Pancreas (tissue), 10 donors: Measurements from ENCODE around the gene EPYC. TPM values are rescaled to one million over a fixed set of nuclear protein-coding genes. Genes with fewer than 3 reads are reported as not detected.

ENCODE experiments used
- ATAC-seq, 4 donors: fragments of 200-7000 bp; cut with Tn5 transposase; one replicate each; pipeline versions ENCODE4 v1.8.0 to v1.9.1; 2020; ENCODE audit warnings: mild to moderate bottlenecking in 4 of 4, moderate library complexity in 4 of 4
- DNase-seq, 6 donors: peaks; one replicate each; pipeline ENCODE4 v3.0.0-alpha.2; 2020
- FAIRE-seq: peaks from 2 replicates; lab custom pipeline; 2012; peaks lifted over from hg19 to GRCh38; lab: Jason Lieb, UNC
- H3K27ac ChIP-seq, 4 donors: fragments of 200-600 bp; sonication (generic); 1 replicate in 3 of 4; 2 replicates in 1 of 4; pipeline versions ENCODE4 v1.5.0 to v1.8.0; 2020
- H3K27me3 ChIP-seq, 4 donors: fragments of 200-600 bp; one replicate each; pipeline ENCODE4 v1.8.0; 2021
- H3K36me3 ChIP-seq, 3 donors: fragments of 200-600 bp; sonication (generic) in 1 of 3; one replicate each; pipeline versions ENCODE4 v1.5.0 to v1.8.0; 2020 to 2021
- H3K4me1 ChIP-seq, 3 donors: fragments of 200-600 bp; one replicate each; pipeline ENCODE4 v1.8.0; 2021
- H3K4me3 ChIP-seq, 4 donors: fragments of 200-600 bp; sonication (generic) in 2 of 4; one replicate each; pipeline versions ENCODE4 v1.5.0 to v1.8.0; 2020 to 2021
- H3K9me3 ChIP-seq, 4 donors: fragments of 200-600 bp; one replicate each; pipeline ENCODE4 v1.8.0; 2021
- WGBS, 2 donors: extraction: QIAGEN DNeasy Blood & Tissue Kit; methylation state at CpG; one replicate each; pipeline ENCODE4 v1.1.7; 2013; 5-methylcytosine and 5-hydroxymethylcytosine counted together
- intact Hi-C, 3 donors: fragments of 100-400 bp; cut with DNase I; formaldehyde crosslinking; loops; one replicate each; pipeline versions ENCODE4 v1.11.1 to v1.14.2; 2022
- polyA plus RNA-seq, 2 donors: library from polyadenylated mRNA; stranded (reverse); fragments of 200-250 nt; gene quantifications; one replicate each; pipeline ENCODE4 v1.2.3, GENCODE V29; 2013
- total RNA-seq, 6 donors: library from RNA; stranded (reverse); fragmentation: NEBNext Ultra II Directional in 4 of 6; extraction: Animal tissue kit (Norgen Biotek cat#: 25700) in 4 of 6; gene quantifications; one replicate each; pipeline versions ENCODE4 v1.2.1 to v1.2.4, GENCODE V29; 2021 to 2023
- TF ChIP-seq, protein P1 (sequence below), 4 donors: fragments of 200-600 bp; sonication (generic) in 3 of 4; IDR thresholded peaks; one replicate each; pipeline versions ENCODE4 v1.5.0 to v1.8.0; 2021; ENCODE audit warnings: antibody characterized with exemption in 4 of 4
- donor health status: healthy with polysubstance abuse.
- donor health status: DM: no; HTN: no; CAD: no; lungs with moderate emphysema.
- donor health status: DM: no; HTN: no; CAD: no.
- donor health status: control.
- donor health status: control.
- donor health status: Bipolar disorder and iron deficiency.
- donor health status: DM: yes; HTN: yes; CAD: no.
- donor health status: DM: no; HTN: no; CAD: no.
- donor health status: DM: no; HTN: no; CAD: no.
- donor health status: DM: yes; HTN: yes; CAD: no.

Gene EPYC
- total and polyA plus RNA-seq, 8 donors, result 0.12 TPM; not detected in 7

DNA sequence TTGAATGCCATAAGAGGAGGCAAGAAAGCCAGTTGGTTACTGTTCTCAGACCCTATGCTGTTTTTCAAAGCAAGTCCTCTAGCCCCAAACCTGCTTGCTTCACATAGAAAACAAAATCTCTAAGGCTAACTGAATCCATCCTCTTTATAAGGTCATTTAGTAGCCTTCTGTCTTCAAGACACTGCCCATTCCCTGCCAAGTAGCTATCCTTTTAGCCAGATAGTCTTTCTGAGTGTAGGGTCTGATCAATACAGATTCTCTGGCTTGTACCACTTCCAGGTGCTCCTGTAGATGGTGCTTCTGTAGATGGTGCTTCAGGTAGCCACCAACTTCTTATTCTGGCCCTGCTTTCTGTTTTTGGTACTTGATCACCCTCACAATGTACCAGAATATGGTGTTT, 33.9 kb downstream of the EPYC start:
- no peaks in the 10 kb centered on the region for H3K9me3 ChIP-seq
- H3K4me1 ChIP-seq, result no peaks in the 10 kb centered on the region
- H3K36me3 ChIP-seq, result no peaks in the 10 kb centered on the region
- no peak overlapping the region for H3K4me3 ChIP-seq
- TF ChIP-seq, protein P1, sequence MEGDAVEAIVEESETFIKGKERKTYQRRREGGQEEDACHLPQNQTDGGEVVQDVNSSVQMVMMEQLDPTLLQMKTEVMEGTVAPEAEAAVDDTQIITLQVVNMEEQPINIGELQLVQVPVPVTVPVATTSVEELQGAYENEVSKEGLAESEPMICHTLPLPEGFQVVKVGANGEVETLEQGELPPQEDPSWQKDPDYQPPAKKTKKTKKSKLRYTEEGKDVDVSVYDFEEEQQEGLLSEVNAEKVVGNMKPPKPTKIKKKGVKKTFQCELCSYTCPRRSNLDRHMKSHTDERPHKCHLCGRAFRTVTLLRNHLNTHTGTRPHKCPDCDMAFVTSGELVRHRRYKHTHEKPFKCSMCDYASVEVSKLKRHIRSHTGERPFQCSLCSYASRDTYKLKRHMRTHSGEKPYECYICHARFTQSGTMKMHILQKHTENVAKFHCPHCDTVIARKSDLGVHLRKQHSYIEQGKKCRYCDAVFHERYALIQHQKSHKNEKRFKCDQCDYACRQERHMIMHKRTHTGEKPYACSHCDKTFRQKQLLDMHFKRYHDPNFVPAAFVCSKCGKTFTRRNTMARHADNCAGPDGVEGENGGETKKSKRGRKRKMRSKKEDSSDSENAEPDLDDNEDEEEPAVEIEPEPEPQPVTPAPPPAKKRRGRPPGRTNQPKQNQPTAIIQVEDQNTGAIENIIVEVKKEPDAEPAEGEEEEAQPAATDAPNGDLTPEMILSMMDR (IDR thresholded peaks at IDR 0.05), result no peak
- no peak overlapping the region for H3K27ac ChIP-seq
- intact Hi-C loops, result loop anchor here in 1 of 3 donors (10.0 kb wide), 1 partner anchor 384 kb away; no protein-coding TSS in a partner anchor
- no peak for FAIRE-seq
- DNase-seq, result no peak
- H3K27me3 ChIP-seq, result no peaks in the 10 kb centered on the region
- ATAC-seq, result no peak

DNA sequence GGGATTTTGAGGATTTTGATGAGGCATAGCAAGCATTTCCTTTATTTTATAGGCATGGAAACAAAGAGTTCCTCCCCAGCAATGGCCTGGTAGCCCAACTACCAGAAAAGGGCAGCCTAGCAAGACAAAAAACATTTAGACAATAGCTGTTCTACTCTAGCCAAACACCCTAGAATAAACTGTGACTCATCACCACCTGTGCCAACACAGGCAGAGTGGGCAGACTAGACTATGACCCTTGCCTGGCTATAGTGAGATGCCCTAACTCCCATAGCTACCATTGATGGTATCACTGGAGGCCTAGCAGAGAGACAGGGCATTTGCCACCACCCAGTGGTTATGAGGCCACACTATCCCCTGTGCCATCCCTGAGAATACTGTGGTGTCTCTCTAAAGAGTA, 34.3 kb downstream of the EPYC start:
- Histone ChIP-seq H3K4me3 (no peak overlapping the region), H3K36me3 (no peaks in the 10 kb centered on the region), H3K9me3 (no peaks in the 10 kb centered on the region), H3K27ac (no peak overlapping the region), H3K4me1 (no peaks in the 10 kb centered on the region), H3K27me3 (no peaks in the 10 kb centered on the region)
- ATAC-seq, result no peak
- intact Hi-C loops, result loop anchor here in 1 of 3 donors (10.0 kb wide), 1 partner anchor 384 kb away; no protein-coding TSS in a partner anchor
- DNase-seq, result no peak
- TF ChIP-seq, protein P1 (IDR thresholded peaks at IDR 0.05), result no peak
- FAIRE-seq, result no peak

DNA sequence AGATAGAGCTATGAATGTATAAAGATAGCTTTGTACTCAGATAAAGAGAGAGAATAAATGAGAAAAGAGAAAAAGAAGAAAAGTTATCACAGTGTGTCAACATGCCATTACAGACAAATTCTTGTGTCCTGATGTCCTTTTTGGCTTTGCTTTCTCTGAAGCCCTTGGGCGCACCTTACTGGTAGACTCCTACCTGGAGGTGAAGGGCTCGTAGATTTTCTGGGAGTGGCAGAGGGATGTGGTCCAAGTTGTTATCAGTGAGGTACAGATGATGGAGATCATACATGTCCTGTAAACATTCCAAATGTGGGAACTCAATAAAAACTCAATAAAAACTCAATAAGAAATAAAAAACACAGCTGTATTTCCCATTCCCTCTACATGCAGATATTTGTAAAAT, 34.9 kb downstream of the EPYC start:
- Histone ChIP-seq H3K36me3 (no peaks in the 10 kb centered on the region), H3K27me3 (no peaks in the 10 kb centered on the region), H3K4me1 (no peaks in the 10 kb centered on the region), H3K4me3 (no peak overlapping the region), H3K27ac (no peak overlapping the region), H3K9me3 (no peaks in the 10 kb centered on the region)
- 83 to 100% methylated on average over 2 of the region's 2 CpGs for WGBS, 2 donors
- ATAC-seq (no peak), DNase-seq (no peak), FAIRE-seq (no peak)
- intact Hi-C loops, result loop anchor here in 1 of 3 donors (10.0 kb wide), 1 partner anchor 385 kb away; no protein-coding TSS in a partner anchor
- TF ChIP-seq, protein P1 (IDR thresholded peaks at IDR 0.05), result no peak

DNA sequence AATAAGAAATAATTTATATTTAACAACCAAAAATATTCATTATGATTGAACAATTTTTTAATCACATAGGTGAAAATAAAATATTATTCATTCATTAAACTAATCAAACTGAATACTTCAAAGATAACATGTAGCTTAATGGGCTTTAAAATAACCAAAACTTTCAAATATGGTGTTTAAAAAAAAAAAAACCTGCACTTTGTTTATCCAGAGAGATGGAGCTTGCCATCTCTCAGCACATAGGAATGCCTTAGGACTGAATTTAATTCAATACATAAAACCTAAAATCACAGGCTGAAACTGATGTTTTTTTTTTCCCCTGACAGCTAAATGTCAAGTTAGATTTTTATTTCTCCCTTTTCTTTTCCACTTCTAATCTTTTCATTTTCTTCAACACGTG, 35.4 kb downstream of the EPYC start:
- no peak for FAIRE-seq
- no peak for ATAC-seq

DNA sequence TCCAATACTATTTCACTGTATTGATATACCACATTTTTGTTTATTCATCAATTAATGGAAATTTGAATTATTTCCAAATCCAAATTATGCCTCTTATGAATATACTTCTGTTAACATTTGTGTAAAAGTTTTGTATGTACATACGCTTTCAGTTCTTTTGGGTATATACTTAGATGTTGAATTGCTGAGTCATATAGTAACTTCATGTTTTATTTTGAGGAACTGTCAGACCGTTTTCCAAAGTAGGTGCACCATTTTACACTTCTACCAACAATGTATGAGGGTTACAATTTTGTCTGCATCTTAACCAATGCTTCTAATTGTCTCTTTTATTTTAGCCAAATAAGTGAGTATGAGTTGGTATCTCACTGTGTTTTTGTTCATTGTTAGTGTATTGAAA, 39.6 kb downstream of the EPYC start:
- FAIRE-seq (no peak), DNase-seq (no peak), ATAC-seq (no peak)
- Histone ChIP-seq H3K4me3 (no peak overlapping the region), H3K27me3 (no peaks in the 10 kb centered on the region), H3K36me3 (no peaks in the 10 kb centered on the region), H3K4me1 (no peaks in the 10 kb centered on the region), H3K9me3 (no peaks in the 10 kb centered on the region), H3K27ac (no peak overlapping the region)
- TF ChIP-seq, protein P1 (IDR thresholded peaks at IDR 0.05), result no peak
- 76 to 86% methylated on average over 2 of the region's 2 CpGs for WGBS, 2 donors
- intact Hi-C loops, result no loop called here

More for the DNA sequence above, 35.4 kb downstream of the EPYC start:
- Histone ChIP-seq H3K4me3 (no peak overlapping the region), H3K36me3 (no peaks in the 10 kb centered on the region), H3K27me3 (no peaks in the 10 kb centered on the region), H3K27ac (no peak overlapping the region), H3K9me3 (no peaks in the 10 kb centered on the region), H3K4me1 (no peaks in the 10 kb centered on the region)
- intact Hi-C loops, result no loop called here
- TF ChIP-seq, protein P1 (IDR thresholded peaks at IDR 0.05), result no peak
- 0 to 5% methylated on average over 1 of the region's 1 CpG for WGBS, 2 donors
- no peak for DNase-seq
